K562 (cell line): Measurements from ENCODE around the gene MBOAT2. TPM values are rescaled to one million over a fixed set of nuclear protein-coding genes. Genes with fewer than 3 reads are reported as not detected.

ENCODE experiments used
- ARNT ChIP-seq, 2 experiments: fragments of 450-650 bp; IDR thresholded peaks; 2 replicates each; pipeline ENCODE4 v1.6.1; 2016; ENCODE audit warnings: mild to moderate bottlenecking in 1 of 2
- ATF1 ChIP-seq, 2 experiments: fragments of 450-650 bp in 1 of 2; IDR thresholded peaks; 2 replicates each; pipeline ENCODE4 v1.6.1; 2016; ENCODE audit warnings: missing compliant biosample characterization in 1 of 2, missing genetic modification characterization in 1 of 2
- DPF2 ChIP-seq: fragments of 450-650 bp; IDR thresholded peaks from 2 replicates; pipeline ENCODE4 v1.6.1; 2016
- ELK3 ChIP-seq: fragments of 450-650 bp; formaldehyde crosslinking; IDR thresholded peaks from 2 replicates; pipeline ENCODE4 v1.4.0; 2020; ENCODE audit warnings: mild to moderate bottlenecking
- GATAD2B ChIP-seq: fragments of 450-650 bp; IDR thresholded peaks from 2 replicates; pipeline ENCODE4 v1.6.1; 2017; ENCODE audit warnings: mild to moderate bottlenecking, borderline replicate concordance
- GTF2B ChIP-seq: IDR thresholded peaks from 2 replicates; pipeline ENCODE4 v1.6.1; 2011; ENCODE audit not compliant: insufficient read length; ENCODE audit errors: extremely low read depth
- HDAC1 ChIP-seq, 2 experiments: fragments of 450-650 bp; IDR thresholded peaks; 2 replicates each; pipeline ENCODE4 v1.6.1; 2016 to 2017; ENCODE audit warnings: inconsistent platforms in 1 of 2, mild to moderate bottlenecking in 1 of 2, moderate library complexity in 1 of 2
- MAFK ChIP-seq: IDR thresholded peaks from 2 replicates; pipeline ENCODE4 v1.6.1; 2011; ENCODE audit warnings: low read length, improper control_type of control experiment
- MCM7 ChIP-seq, 2 experiments: fragments of 450-650 bp; IDR thresholded peaks; 2 replicates each; pipeline ENCODE4 v1.6.1; 2016 to 2018
- MXD1 ChIP-seq: fragments of 250-450 bp; sonication (Bioruptor Pico); IDR thresholded peaks from 2 replicates; pipeline ENCODE4 v1.8.0; 2021; ENCODE audit warnings: borderline replicate concordance, mild to moderate bottlenecking, moderate library complexity; ENCODE audit not compliant: poor library complexity, severe bottlenecking
- MYNN ChIP-seq, 2 experiments: sonication (generic); formaldehyde crosslinking in 1 of 2; IDR thresholded peaks; 2 replicates each; pipeline versions ENCODE4 v1.5.0 to v1.6.1; 2016 to 2020; ENCODE audit warnings: antibody characterized with exemption in 1 of 2, missing genetic modification reagents in 1 of 2
- NBN ChIP-seq: fragments of 450-650 bp; IDR thresholded peaks from 2 replicates; pipeline ENCODE4 v1.6.1; 2016; ENCODE audit warnings: low read depth, mild to moderate bottlenecking
- NCOA6 ChIP-seq: fragments of 450-650 bp; IDR thresholded peaks from 2 replicates; pipeline ENCODE4 v1.6.1; 2017; ENCODE audit warnings: mild to moderate bottlenecking
- NEUROD1 ChIP-seq: fragments of 150-350 bp; IDR thresholded peaks from 2 replicates; pipeline ENCODE4 v1.6.1; 2014; ENCODE audit warnings: borderline replicate concordance, low read length, low read depth; ENCODE audit not compliant: partially characterized antibody
- NR4A1 ChIP-seq, 2 experiments: fragments of 250-450 bp in 1 of 2; fragments of 450-650 bp in 1 of 2; sonication (Bioruptor Pico) in 1 of 2; IDR thresholded peaks; 2 replicates each; pipeline versions ENCODE4 v1.4.0 to v1.6.1; 2016 to 2020; ENCODE audit warnings: mild to moderate bottlenecking in 2 of 2, missing compliant biosample characterization in 1 of 2, missing genetic modification characterization in 1 of 2, moderate library complexity in 1 of 2
- PRMT5 ChIP-seq: sonication (generic); formaldehyde crosslinking; IDR thresholded peaks from 2 replicates; pipeline ENCODE4 v1.5.0; 2020; ENCODE audit warnings: missing genetic modification reagents
- SMAD3 ChIP-seq: fragments of 450-650 bp; formaldehyde crosslinking; conservative IDR thresholded peaks from 2 replicates; pipeline ENCODE4 v1.4.0; 2020; ENCODE audit warnings: mild to moderate bottlenecking
- SMARCE1 ChIP-seq: fragments of 450-650 bp; IDR thresholded peaks from 2 replicates; pipeline ENCODE4 v1.7.1; 2016; ENCODE audit warnings: mild to moderate bottlenecking
- SREBF1 ChIP-seq: fragments of 150-350 bp; IDR thresholded peaks from 2 replicates; pipeline ENCODE4 v1.6.1; 2014; ENCODE audit warnings: antibody characterized with exemption, low read depth, low read length, borderline replicate concordance
- ZC3H8 ChIP-seq: fragments of 450-650 bp; IDR thresholded peaks from 2 replicates; pipeline ENCODE4 v1.6.1; 2017
- ZHX1 ChIP-seq: fragments of 150-350 bp; conservative IDR thresholded peaks from 2 replicates; pipeline ENCODE4 v1.6.1; 2014; ENCODE audit warnings: low read length
- ZNF740 ChIP-seq, 3 experiments: fragments of 200-800 bp in 1 of 3; sonication (Bioruptor generic) in 1 of 3; sonication (generic) in 1 of 3; formaldehyde crosslinking in 1 of 3; IDR thresholded peaks; 2 replicates each; pipeline versions ENCODE4 v1.6.1 to v1.8.0; 2016 to 2022; ENCODE audit warnings: mild to moderate bottlenecking in 2 of 3, missing compliant biosample characterization in 2 of 3, missing genetic modification characterization in 2 of 3, missing genetic modification reagents in 1 of 3
- ZNF75A ChIP-seq: fragments of 450-650 bp; formaldehyde crosslinking; IDR thresholded peaks from 2 replicates; pipeline ENCODE4 v1.4.0; 2020; ENCODE audit warnings: mild to moderate bottlenecking
- polyA plus RNA-seq, 8 experiments: library from polyadenylated mRNA; depleted of rRNA in 4 of 8; stranded (reverse) in 5 of 8; unstranded in 3 of 8; fragments of >200 nt; fragmentation: Nextera tagmentation in 2 of 8; fragmentation: Illumina TruSeq in 1 of 8; extraction: Ambion mirVana in 2 of 8; extraction: Trizol in 1 of 8; gene quantifications; 2 replicates each; pipeline versions ENCODE4 v1.2.1 to v1.2.3, GENCODE V29; 2011 to 2014; ENCODE audit warnings: inconsistent platforms in 1 of 8, missing spikeins in 1 of 8
- total RNA-seq, 7 experiments: library from RNA; depleted of rRNA in 6 of 7; stranded (reverse); fragments of >200 nt in 6 of 7; fragmentation: Illumina TruSeq in 2 of 7; extraction: Trizol in 2 of 7; gene quantifications; 2 replicates each; pipeline versions ENCODE4 v1.2.1 to v1.2.3, GENCODE V29; 2011 to 2021; ENCODE audit warnings: low replicate concordance in 1 of 7

MBOAT2 gene
- total and polyA plus RNA-seq, 9 of the 15 experiments (the other 6 are each of a cell fraction or from before 2014, with no cell fraction given): 8.4 to 122 (median 27.6) TPM

GRCh38 chr2:8803658-8804379 is 199.7 kb downstream of the MBOAT2 start (continued):
- TF ChIP-seq ATF1 (CRISPR knock-in tag; IDR thresholded peaks at IDR 0.05) (no peak), ATF1 (tag; IDR thresholded peaks at IDR 0.05) (peak; percentile 58), SMARCE1 (peak; percentile 65; the same call in 1 of the 2 replicates), MCM7 (IDR thresholded peaks at IDR 0.05) (no peak), MYNN (IDR thresholded peaks at IDR 0.05) (peak; percentile 42; the same call in 1 of the 2 replicates), MYNN (CRISPR knock-in tag; IDR thresholded peaks at IDR 0.05) (no peak), NCOA6 (no peak), NR4A1 (CRISPR knock-in tag; IDR thresholded peaks at IDR 0.05) (no peak), NR4A1 (tag; IDR thresholded peaks at IDR 0.05) (no peak), MAFK (peak; percentile 78), DPF2 (peak; percentile 88), ZNF740 (CRISPR knock-in tag; IDR thresholded peaks at IDR 0.05) (no peak), ZNF740 (tag; IDR thresholded peaks at IDR 0.05) (no peak), HDAC1 (IDR thresholded peaks at IDR 0.05) (no peak), GATAD2B (no peak), NEUROD1 (no peak), SREBF1 (no peak), NBN (no peak), SMAD3 (CRISPR knock-in tag) (no peak), ARNT (IDR thresholded peaks at IDR 0.05) (0 out of 4 replicates have a peak, but pooled peaks of 1 of the 2 experiments have one; percentile 37), GTF2B (no peak), ZC3H8 (no peak), ELK3 (CRISPR knock-in tag) (no peak), MXD1 (CRISPR knock-in tag) (no peak), ZNF75A (no peak), PRMT5 (CRISPR knock-in tag) (no peak), ZHX1 (no peak)
